ENCODE measurements around the gene COG5.

COG5 gene

GRCh38 chr7:107453388-107453787 is 110.3 kb downstream of the COG5 start:
- DNase-seq = no peak

DNA sequence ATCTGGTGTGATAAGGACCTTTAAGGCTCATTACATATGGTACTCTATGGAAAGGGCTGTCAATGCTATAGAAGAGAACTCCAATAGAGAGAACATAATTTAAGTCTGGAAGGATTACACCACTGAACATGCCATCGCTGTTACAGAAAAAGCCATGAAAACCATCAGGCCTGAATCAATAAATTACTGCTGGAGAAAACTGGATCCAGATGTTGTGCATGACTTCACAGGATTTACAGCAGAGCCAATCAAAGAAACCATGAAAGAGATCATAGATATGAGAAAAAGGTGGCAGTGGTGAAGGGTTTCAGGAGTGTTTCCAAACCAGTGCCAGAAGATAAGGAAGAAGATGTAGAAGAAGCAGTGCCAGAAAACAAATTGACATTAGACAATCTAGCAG is 112.8 kb downstream of the COG5 start:
- no peak for DNase-seq

DNA sequence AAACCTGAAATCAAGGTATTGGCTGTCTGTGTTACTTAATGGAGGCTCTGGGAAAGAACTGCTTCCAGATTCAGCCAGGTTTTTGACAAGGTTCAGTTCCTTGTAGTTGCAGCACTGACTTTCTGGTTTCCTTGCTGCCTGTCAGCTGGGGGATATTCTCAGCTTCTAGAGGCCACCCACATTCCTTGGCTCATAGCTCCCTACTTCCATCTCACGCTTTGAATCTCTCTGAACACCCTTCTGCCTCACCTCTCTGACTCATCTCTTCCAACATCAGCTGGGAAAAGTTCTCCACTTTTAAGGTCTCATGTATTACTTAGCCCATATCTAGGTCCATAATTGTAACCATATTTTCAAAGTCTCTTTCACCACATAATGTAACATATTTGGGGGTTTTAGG is 116.7 kb downstream of the COG5 start:
- no peak for DNase-seq

GRCh38 chr7:107446531-107446930 is 117.2 kb downstream of the COG5 start:
- no peak for DNase-seq

GRCh38 chr7:107442678-107443077 is 121.0 kb downstream of the COG5 start:
- DNase-seq = no peak

DNA sequence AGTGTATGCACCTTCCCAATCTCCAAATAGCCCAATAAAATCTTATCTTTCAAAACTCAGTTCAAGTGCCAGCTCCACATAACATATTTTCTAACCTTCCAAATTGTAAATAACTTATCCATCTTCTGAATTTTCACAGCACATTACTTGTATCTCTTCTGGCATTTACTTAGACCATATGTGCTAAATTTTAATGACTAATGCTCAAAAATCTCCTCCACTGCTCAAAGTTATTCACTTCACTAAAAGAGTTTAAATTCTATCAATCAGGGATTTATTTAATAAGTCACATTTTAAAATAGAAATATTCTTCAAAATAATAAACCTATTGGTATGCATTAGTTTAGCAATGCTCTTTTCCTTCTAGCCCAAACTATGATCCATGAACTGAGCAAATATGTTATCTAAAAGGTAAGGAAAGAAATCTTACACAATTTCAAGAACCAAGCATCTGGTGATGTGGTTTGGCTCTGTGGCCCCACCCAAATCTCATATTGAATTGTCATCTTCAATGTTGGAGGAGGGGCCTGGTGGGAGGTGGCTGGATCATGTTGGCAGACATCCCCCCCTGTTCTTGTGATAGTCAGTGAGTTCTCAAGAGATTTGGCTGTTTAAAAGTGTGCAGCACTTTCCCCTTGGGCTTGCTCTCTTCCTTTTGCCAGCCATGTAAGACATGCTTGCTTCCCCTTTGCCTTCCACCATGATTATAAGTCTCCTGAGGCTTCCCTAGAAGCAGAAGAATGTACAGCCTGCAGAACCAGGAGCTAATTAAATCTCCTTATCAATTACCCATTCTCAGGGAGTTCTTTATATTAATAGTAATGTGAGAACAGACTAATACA is 121.9 kb downstream of the COG5 start:
- DNase-seq = no peak

GRCh38 chr7:107439025-107439424 is 124.7 kb downstream of the COG5 start:
- DNase-seq = no peak

- DNase-seq = no peak
These were observed 128.0 kb downstream of the COG5 start for GRCh38 chr7:107435749-107436148.

DNA sequence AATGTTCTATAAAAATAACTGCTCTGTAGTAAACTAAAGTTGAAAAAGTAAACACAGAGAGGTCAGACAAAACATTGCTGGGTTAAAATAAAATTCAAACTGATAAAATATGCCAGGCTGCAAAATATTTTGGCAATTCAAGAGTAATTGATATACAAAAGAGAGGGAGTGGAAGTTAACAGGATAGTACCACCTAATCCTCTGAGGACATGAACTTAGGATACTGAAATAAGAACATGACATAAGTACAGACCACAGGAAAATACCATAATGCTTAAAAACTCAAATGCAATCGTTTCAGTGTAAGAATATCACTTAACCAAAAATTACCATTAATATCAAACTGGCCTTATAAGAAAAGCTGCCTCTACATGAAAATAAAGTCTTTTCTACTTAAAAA is 131.5 kb downstream of the COG5 start:
- no peak for DNase-seq

- DNase-seq = no peak
These were observed 133.7 kb downstream of the COG5 start for GRCh38 chr7:107430057-107430456.

GRCh38 chr7:107428642-107429041 is 135.1 kb downstream of the COG5 start:
- DNase-seq = no peak

DNA sequence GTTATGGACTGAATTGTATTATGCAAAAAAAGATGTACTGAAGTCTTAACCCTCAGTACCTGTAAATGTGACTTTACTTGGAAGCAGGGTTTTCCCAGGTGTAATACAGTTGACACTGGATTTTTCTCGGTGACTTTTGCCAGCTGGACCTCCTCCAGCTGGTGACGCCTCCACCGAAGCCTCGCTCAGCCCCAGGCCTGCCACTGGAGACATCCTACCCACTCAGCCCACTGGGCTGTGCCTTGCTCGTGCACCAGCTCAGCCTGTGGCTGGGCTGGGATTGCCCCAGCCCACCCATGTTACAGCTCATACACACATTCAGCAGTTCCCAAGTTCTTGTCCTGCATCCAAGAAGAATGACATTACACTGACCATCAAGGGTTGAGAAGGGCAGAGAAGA is 136.3 kb downstream of the COG5 start:
- DNase-seq = no peak

- no peak for DNase-seq
These were observed 149.5 kb downstream of the COG5 start for GRCh38 chr7:107414198-107414597.

- no peak for DNase-seq
These were observed 155.4 kb downstream of the COG5 start for GRCh38 chr7:107408349-107408748.

- DNase-seq = no peak
These were observed 158.2 kb downstream of the COG5 start for GRCh38 chr7:107405559-107405958.

GRCh38 chr7:107404740-107405537 is 158.8 kb downstream of the COG5 start:
- DNase-seq = no peak

- DNase-seq = no peak
These were observed 165.6 kb downstream of the COG5 start for GRCh38 chr7:107398161-107398560.

DNA sequence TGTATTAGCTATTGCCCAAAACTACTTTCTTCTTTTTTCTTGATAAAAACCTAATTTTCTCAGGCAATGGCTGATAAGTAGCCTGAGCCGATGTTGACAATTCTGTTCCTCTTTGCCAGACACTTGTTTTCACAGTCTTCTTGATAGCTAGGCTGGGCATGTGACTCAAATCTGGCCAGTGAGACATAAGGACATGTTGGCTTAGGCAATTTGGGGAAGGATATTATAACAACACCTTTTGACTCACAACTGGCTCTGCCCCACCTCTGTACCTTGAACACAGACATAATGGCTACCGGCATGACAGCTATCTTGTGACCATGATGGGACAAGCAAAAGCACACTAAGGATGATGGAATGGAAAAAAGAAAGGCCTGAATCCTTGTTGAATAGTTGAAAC is 166.7 kb downstream of the COG5 start:
- DNase-seq = no peak

DNA sequence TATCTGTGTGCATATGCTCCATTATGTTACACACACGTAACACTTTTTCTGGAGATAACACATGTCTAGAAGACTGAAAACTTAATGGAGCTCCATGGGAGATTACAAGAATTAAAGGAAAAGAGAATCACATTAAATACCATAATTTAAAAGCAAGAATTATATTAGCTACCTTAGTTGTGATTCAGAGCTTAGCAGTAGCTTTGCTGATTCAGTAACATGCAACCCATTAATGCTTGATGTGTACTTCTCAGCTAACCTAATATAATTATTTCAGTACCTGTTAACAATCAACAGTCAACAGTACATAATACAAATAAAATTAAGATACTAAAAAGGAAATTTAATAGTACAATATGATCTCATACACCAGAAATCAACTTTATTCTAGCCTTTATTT is 167.6 kb downstream of the COG5 start:
- no peak for DNase-seq

DNA sequence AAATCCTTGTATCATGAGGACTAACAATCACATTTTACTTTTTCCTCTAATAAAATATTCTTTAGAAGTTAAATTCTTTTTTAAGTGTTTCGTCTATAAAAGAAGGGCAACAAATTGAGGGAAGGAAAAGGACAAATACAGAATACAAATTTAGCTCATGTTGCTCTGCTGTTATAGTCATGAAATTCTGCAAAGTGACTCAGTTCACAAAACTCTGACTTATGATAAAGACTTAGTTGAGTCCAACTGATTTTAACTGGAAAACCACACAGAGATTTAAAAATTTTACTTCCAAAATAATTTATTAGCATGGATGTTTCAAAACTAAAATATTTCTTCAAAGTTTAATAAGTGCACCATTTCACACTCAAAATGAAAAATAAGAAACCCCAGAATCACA is 168.9 kb downstream of the COG5 start:
- no peak for DNase-seq

DNA sequence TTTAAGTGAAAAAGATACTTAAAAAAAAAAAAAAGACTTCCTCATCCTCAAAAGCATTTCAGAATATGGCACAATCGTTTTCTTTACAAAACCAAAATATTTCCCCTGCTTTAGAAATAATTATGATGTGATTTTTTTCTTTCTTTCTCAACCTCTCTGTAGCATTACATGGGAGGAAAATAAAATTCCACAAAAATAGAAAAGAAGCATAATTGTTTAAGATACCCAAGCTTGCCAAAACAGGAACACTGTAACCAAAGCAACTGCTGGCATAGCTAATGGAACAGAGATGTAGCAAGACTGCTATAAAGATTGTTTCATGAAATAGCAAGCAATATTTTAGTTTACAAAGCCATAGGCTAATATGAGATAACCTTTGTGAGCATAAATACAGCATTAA is 169.4 kb downstream of the COG5 start:
- no peak for DNase-seq

DNA sequence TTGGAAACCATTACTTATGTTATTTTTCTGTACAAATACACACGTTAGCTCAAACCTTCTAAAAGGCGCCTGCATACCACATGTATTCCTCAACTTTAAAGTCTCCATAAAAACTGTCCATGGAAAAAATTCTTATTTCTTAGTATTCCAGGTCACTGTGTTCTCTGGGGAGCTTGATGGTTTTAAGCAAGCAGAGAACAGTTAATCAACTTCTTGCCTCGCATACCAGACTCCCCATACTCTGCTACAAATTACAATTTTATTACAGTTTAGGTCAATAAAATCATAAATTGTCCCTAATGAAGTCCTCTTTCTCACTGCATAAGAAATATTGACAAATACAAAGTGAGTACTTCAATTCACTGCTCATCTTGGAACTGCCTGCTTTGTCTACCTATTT is 170.9 kb downstream of the COG5 start:
- DNase-seq = no peak

DNA sequence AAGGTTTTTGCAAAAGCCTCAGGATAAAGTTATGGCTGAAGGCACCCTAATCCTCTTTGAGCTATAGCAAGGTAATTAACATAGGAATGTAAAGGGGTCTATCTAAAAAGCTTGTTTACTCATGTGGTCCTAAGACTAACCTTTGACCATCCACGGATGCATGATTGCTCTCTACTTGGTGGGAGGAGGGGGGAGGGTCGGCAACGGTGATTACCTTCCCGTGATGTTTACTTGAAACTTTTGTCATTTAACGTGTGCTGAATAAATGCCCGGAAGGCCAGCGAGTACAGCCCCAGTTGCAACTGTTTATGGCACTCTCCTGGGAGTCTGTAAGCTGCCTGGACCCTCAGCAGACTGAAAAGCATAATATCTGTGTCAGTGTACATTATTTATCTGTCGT is 172.8 kb downstream of the COG5 start:
- DNase-seq = no peak

DNA sequence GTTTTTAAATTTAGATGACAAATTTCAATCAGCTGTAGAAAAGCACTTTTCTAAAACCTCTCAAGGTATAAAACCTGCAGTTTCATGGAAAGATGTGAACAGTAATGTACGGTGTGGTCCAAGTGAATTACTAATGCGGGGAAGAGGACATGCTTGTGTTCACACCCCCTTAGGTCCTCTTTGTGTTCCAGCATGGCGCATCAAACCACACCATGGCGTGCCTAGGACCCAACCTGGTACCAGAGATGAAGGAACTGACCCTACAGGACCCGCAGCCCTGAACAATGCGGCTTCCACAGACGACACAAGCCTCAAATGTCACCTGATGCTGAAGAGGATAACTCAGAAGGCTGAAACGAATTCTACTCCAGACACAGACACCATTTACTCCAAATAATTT is 175.1 kb downstream of the COG5 start:
- no peak for DNase-seq

Data from stimulated activated CD4-positive, alpha-beta T cell treated with anti-CD3 and anti-CD28 coated beads, Interleukin-12 subunit alpha, Interleukin-12 subunit beta, amount 100 ng/mL, for 4 hours (primary cell).